PC-3 (cell line): ENCODE measurements around the gene PLIN5. TPM values are rescaled to one million over a fixed set of nuclear protein-coding genes. Genes with fewer than 3 reads are reported as not detected.

ENCODE experiments used
- ATAC-seq: fragments of 200-7000 bp; cut with Tn5 transposase; 2 replicates; pipeline ENCODE4 v1.9.1; 2020; ENCODE audit warnings: mild to moderate bottlenecking, moderate library complexity
- BruUV-seq: library from RNA; stranded (reverse); fragments of 400-500 nt; replicated peaks from 2 replicates; lab custom pipeline; 2021; lab: Mats Ljungman, UMichigan
- CTCF ChIA-PET: fragments of 300-600 bp; sonication (Branson Sonifier 250); formaldehyde crosslinking; loops from one replicate; lab custom pipeline; 2022; ENCODE audit warnings: antibody characterized with exemption; lab: Charles Lee
- POLR2A ChIA-PET: fragments of 300-600 bp; sonication (Branson Sonifier 250); formaldehyde crosslinking; loops from one replicate; lab custom pipeline; 2022; ENCODE audit warnings: antibody characterized with exemption; ENCODE audit not compliant: unreplicated experiment; lab: Charles Lee
- DNase-seq: peaks from one replicate; pipeline ENCODE4 v3.0.0-alpha.2; 2015
- H2AFZ ChIP-seq: fragments of 300-600 bp; sonication (generic); 2 replicates; pipeline ENCODE4 v1.6.0; 2016; ENCODE audit warnings: antibody characterized with exemption, low read length
- H3F3A ChIP-seq: fragments of 300-600 bp; sonication (generic); one replicate; pipeline ENCODE4 v1.6.0; 2017; ENCODE audit warnings: antibody characterized with exemption, low read length, control low read depth, mild to moderate bottlenecking; ENCODE audit not compliant: unreplicated experiment
- H3K27ac ChIP-seq: fragments of 300-600 bp; sonication (generic); 2 replicates; pipeline ENCODE4 v1.5.1; 2016; ENCODE audit warnings: mild to moderate bottlenecking, low read length
- H3K27me3 ChIP-seq: fragments of 300-600 bp; sonication (generic); 2 replicates; pipeline ENCODE4 v1.6.1; 2016; ENCODE audit warnings: low read length, mixed read lengths
- H3K36me3 ChIP-seq: fragments of 300-600 bp; sonication (generic); 2 replicates; pipeline ENCODE4 v1.6.1; 2016; ENCODE audit warnings: low read depth, mixed run types, low read length, mixed read lengths
- H3K4me1 ChIP-seq: fragments of 300-600 bp; sonication (generic); 2 replicates; pipeline ENCODE4 v1.5.1; 2016; ENCODE audit warnings: low read length; ENCODE audit not compliant: insufficient read depth
- H3K4me2 ChIP-seq: fragments of 300-600 bp; sonication (generic); 2 replicates; pipeline ENCODE4 v1.6.0; 2016; ENCODE audit warnings: low read length
- H3K4me3 ChIP-seq: fragments of 300-600 bp; sonication (generic); 2 replicates; pipeline ENCODE4 v1.5.1; 2016; ENCODE audit warnings: mild to moderate bottlenecking, low read length, mixed read lengths
- H3K79me2 ChIP-seq: fragments of 300-600 bp; sonication (generic); 2 replicates; pipeline ENCODE4 v1.6.1; 2017; ENCODE audit warnings: low read length, mixed read lengths
- H3K9ac ChIP-seq: fragments of 300-600 bp; sonication (generic); 2 replicates; pipeline ENCODE4 v1.6.0; 2016; ENCODE audit warnings: mild to moderate bottlenecking, low read length
- H3K9me2 ChIP-seq: fragments of 300-600 bp; sonication (generic); replicated peaks from 2 replicates; pipeline ENCODE4 v1.6.1; 2016; ENCODE audit warnings: mixed run types, low read length, mixed read lengths
- H3K9me3 ChIP-seq: fragments of 300-600 bp; sonication (generic); 2 replicates; pipeline ENCODE4 v1.6.1; 2016; ENCODE audit warnings: low read length, mixed read lengths
- H4K20me1 ChIP-seq: fragments of 300-600 bp; sonication (generic); 2 replicates; pipeline ENCODE4 v1.6.1; 2016; ENCODE audit warnings: low read length, mixed read lengths
- CTCF ChIP-seq: fragments of 300-600 bp; sonication (generic); conservative IDR thresholded peaks from 2 replicates; pipeline ENCODE4 v1.5.1; 2017; ENCODE audit warnings: antibody characterized with exemption, low read depth, mild to moderate bottlenecking, low read length
- EZH2 ChIP-seq: fragments of 300-600 bp; sonication (generic); IDR thresholded peaks from one replicate; pipeline ENCODE4 v1.6.1; 2017; ENCODE audit warnings: antibody characterized with exemption, mild to moderate bottlenecking, low read length; ENCODE audit not compliant: unreplicated experiment
- EZH2phosphoT487 ChIP-seq: fragments of 300-600 bp; sonication (generic); IDR thresholded peaks from 2 replicates; pipeline ENCODE4 v1.6.1; 2018; ENCODE audit warnings: mild to moderate bottlenecking, antibody characterized with exemption, low read length, borderline replicate concordance
- intact Hi-C: fragments of 100-400 bp; cut with micrococcal nuclease; formaldehyde crosslinking; loops from 2 replicates; pipeline ENCODE4 v1.9.0; 2023
- total RNA-seq: library from RNA; depleted of rRNA; stranded (reverse); fragments of >200 nt; gene quantifications from 2 replicates; pipeline ENCODE4 v1.2.3, GENCODE V29; 2014

The PLIN5 gene
- total RNA-seq, 1 experiment from 2014 or later, result 1.2 TPM

- no peaks in the 10 kb centered on the region for H4K20me1 ChIP-seq
- ATAC-seq (no peak), DNase-seq (no peak)
- H3K9ac ChIP-seq, result no peak overlapping the region
- H3K9me2 ChIP-seq, result no peaks in the 10 kb centered on the region
- no peaks in the 10 kb centered on the region for H3K27me3 ChIP-seq
- no peaks in the 10 kb centered on the region for H3K9me3 ChIP-seq
- H3K27ac ChIP-seq, result no peak overlapping the region
- no peak overlapping the region for H3K4me3 ChIP-seq
- no peak overlapping the region for H3K4me2 ChIP-seq
- intact Hi-C loops, result no loop called here
- H3F3A ChIP-seq, result no peaks in the 10 kb centered on the region
- no peak for TF ChIP-seq CTCF
- TF ChIP-seq EZH2phosphoT487, result no peak
- no peak for TF ChIP-seq EZH2
- peaks cover 5% of the 10 kb centered on the region; the same call in 1 of the 2 replicates for H3K36me3 ChIP-seq
- POLR2A ChIA-PET, result no interaction called here
- CTCF ChIA-PET, result no interaction called here
- H3K4me1 ChIP-seq, result no peaks in the 10 kb centered on the region
- H2AFZ ChIP-seq, result no peak overlapping the region
- BruUV-seq, result no TSS peak
- no peaks in the 10 kb centered on the region for H3K79me2 ChIP-seq
These were observed 35.7 kb downstream of the PLIN5 start for GRCh38 chr19:4499318-4499717.

GRCh38 chr19:4498694-4499093 is 36.3 kb downstream of the PLIN5 start:
- Histone ChIP-seq H2AFZ (no peak overlapping the region), H3K27ac (no peak overlapping the region), H3K4me3 (no peak overlapping the region), H3F3A (no peaks in the 10 kb centered on the region), H3K27me3 (no peaks in the 10 kb centered on the region), H3K9me3 (no peaks in the 10 kb centered on the region), H3K4me2 (no peak overlapping the region), H3K9ac (no peak overlapping the region), H3K4me1 (no peaks in the 10 kb centered on the region), H3K79me2 (no peaks in the 10 kb centered on the region), H4K20me1 (no peaks in the 10 kb centered on the region), H3K36me3 (peaks cover 10% of the 10 kb centered on the region; the same call in 1 of the 2 replicates), H3K9me2 (no peaks in the 10 kb centered on the region)
- POLR2A ChIA-PET, result no interaction called here
- no peak for ATAC-seq
- TF ChIP-seq EZH2phosphoT487 (no peak), EZH2 (no peak), CTCF (no peak)
- intact Hi-C loops, result no loop called here
- CTCF ChIA-PET, result no interaction called here
- no peak for DNase-seq
- BruUV-seq, result no TSS peak

- BruUV-seq, result no TSS peak
- Histone ChIP-seq H3K4me1 (no peaks in the 10 kb centered on the region), H3K9me3 (no peaks in the 10 kb centered on the region), H3K4me3 (no peak overlapping the region), H3K36me3 (peaks cover 12% of the 10 kb centered on the region; the same call in 1 of the 2 replicates), H3K27ac (no peak overlapping the region), H3K9me2 (no peaks in the 10 kb centered on the region), H4K20me1 (no peaks in the 10 kb centered on the region), H3K79me2 (no peaks in the 10 kb centered on the region), H3F3A (no peaks in the 10 kb centered on the region), H3K4me2 (no peak overlapping the region), H2AFZ (no peak overlapping the region), H3K27me3 (no peaks in the 10 kb centered on the region), H3K9ac (no peak overlapping the region)
- ChIA-PET CTCF (no interaction called here), POLR2A (no interaction called here)
- DNase-seq (no peak), ATAC-seq (no peak)
- intact Hi-C loops, result no loop called here
- TF ChIP-seq CTCF (no peak), EZH2 (no peak), EZH2phosphoT487 (no peak)
These were observed 37.1 kb downstream of the PLIN5 start for GRCh38 chr19:4497770-4498389.
